Stimulated activated CD8-positive, alpha-beta memory T cell treated with anti-CD3 and anti-CD28 coated beads, Interleukin-4, amount 100 ng/mL, for 24 hours (primary cell): ENCODE results near the gene CIZ1.
"Not testable (repeated sequence)": the region's sequence is repeated elsewhere in the genome, so short reads cannot be mapped to it uniquely, and the experiment has no call there.

Experiments
- DNase-seq: peaks from one replicate; pipeline ENCODE4 v3.0.0-alpha.2; 2020; ENCODE audit warnings: low read depth

The CIZ1 gene

GRCh38 chr9:128190516-128191405 is 611 bp downstream of the CIZ1 start:
- DNase-seq = no peak

- DNase-seq = no peak
These were observed 1.4 kb downstream of the CIZ1 start for GRCh38 chr9:128190013-128190412.

- DNase-seq = no peak
These were observed 3.2 kb downstream of the CIZ1 start for GRCh38 chr9:128188209-128188608.

GRCh38 chr9:128187361-128187760 is 4.0 kb downstream of the CIZ1 start:
- DNase-seq = no peak

GRCh38 chr9:128185979-128186965 is 5.1 kb downstream of the CIZ1 start:
- no peak for DNase-seq

GRCh38 chr9:128182893-128183588 is 8.3 kb downstream of the CIZ1 start:
- DNase-seq = no peak

- not testable (repeated sequence) for DNase-seq
These were observed 9.9 kb downstream of the CIZ1 start for GRCh38 chr9:128181480-128181879.

GRCh38 chr9:128180447-128180846 is 10.9 kb downstream of the CIZ1 start:
- DNase-seq = no peak

- DNase-seq = no peak
These were observed 11.4 kb downstream of the CIZ1 start for GRCh38 chr9:128180001-128180400.

GRCh38 chr9:128178806-128179431 is 12.5 kb downstream of the CIZ1 start:
- DNase-seq = no peak

GRCh38 chr9:128175726-128176125 is 15.6 kb downstream of the CIZ1 start:
- no peak for DNase-seq

- no peak for DNase-seq
These were observed 16.2 kb downstream of the CIZ1 start for GRCh38 chr9:128175102-128175563.

GRCh38 chr9:128174062-128174461 is 17.3 kb downstream of the CIZ1 start:
- no peak for DNase-seq

- DNase-seq = no peak
These were observed 21.4 kb downstream of the CIZ1 start for GRCh38 chr9:128169925-128170324.

GRCh38 chr9:128169492-128169891 is 21.9 kb downstream of the CIZ1 start:
- DNase-seq = no peak

GRCh38 chr9:128168731-128169308 is 22.6 kb downstream of the CIZ1 start:
- no peak for DNase-seq

GRCh38 chr9:128167209-128167608 is 24.2 kb downstream of the CIZ1 start:
- no peak for DNase-seq

GRCh38 chr9:128166169-128166568 is 25.2 kb downstream of the CIZ1 start:
- DNase-seq = no peak

GRCh38 chr9:128164307-128164885 is 27.0 kb downstream of the CIZ1 start:
- DNase-seq = no peak

- DNase-seq = no peak
These were observed 27.7 kb downstream of the CIZ1 start for GRCh38 chr9:128163523-128164306.
